Activated naive CD4-positive, alpha-beta T cell treated with anti-CD3 and anti-CD28 coated beads, Interleukin-2, amount 50 U/mL, for 24 hours (primary cell): ENCODE results near the gene GALNT9.
"Not testable (repeated sequence)": the region's sequence is repeated elsewhere in the genome, so short reads cannot be mapped to it uniquely, and the experiment has no call there.

Source experiments
- H3K27ac Mint-ChIP-seq: one replicate; pipeline ENCODE4 v1.8.0; 2021; ENCODE audit warnings: mild to moderate bottlenecking, mixed read lengths
- H3K27me3 Mint-ChIP-seq: one replicate; pipeline ENCODE4 v1.8.0; 2021; ENCODE audit warnings: mixed read lengths
- H3K36me3 Mint-ChIP-seq: one replicate; pipeline ENCODE4 v1.8.0; 2021; ENCODE audit warnings: mixed read lengths
- H3K4me1 Mint-ChIP-seq: one replicate; pipeline ENCODE4 v1.8.0; 2021; ENCODE audit warnings: mixed read lengths
- H3K4me3 Mint-ChIP-seq: one replicate; pipeline ENCODE4 v1.8.0; 2021; ENCODE audit warnings: mild to moderate bottlenecking, mixed read lengths
- H3K9me3 Mint-ChIP-seq: one replicate; pipeline ENCODE4 v1.8.0; 2021; ENCODE audit warnings: mixed read lengths

The GALNT9 gene

DNA sequence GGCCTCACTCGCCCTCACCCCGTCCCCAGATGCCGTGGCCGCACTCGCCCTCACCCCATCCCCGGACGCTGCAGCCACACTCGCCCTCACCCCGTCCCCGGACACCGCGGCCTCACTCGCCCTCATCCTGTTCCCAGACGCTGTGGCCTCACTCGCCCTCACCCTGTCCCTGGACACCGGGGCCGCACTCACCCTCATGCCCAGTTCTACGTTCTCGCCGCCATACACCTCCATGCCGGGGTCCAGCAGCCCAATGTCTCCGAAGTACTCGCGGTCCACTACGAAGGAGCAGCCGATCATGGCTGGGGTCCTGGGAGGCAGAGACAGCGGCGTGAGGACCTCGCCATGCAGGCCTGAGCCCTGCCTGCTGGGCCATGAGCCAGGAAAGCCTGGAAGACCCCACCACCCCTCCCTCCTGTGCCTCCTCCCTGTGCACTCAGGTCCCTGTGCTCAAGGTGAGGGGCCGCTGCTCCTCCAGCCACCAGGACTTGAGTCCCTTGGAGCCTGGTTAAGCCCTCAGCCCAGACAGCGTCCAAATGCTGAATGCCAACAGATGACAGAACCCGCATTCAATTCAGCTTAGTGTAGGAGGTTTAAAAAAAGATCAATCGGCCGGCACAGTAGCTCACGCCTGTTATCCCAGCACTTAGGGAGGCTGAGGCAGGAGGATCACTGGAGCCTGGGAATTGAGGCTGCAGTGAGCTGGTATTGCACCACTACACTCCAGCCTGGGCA lies 81.5 kb downstream of the GALNT9 start:
- Mint-ChIP-seq H3K4me1 (no peaks in the 10 kb centered on the region), H3K27me3 (no peaks in the 10 kb centered on the region), H3K27ac (no peak overlapping the region), H3K4me3 (no peak overlapping the region), H3K9me3 (no peaks in the 10 kb centered on the region), H3K36me3 (no peaks in the 10 kb centered on the region)

DNA sequence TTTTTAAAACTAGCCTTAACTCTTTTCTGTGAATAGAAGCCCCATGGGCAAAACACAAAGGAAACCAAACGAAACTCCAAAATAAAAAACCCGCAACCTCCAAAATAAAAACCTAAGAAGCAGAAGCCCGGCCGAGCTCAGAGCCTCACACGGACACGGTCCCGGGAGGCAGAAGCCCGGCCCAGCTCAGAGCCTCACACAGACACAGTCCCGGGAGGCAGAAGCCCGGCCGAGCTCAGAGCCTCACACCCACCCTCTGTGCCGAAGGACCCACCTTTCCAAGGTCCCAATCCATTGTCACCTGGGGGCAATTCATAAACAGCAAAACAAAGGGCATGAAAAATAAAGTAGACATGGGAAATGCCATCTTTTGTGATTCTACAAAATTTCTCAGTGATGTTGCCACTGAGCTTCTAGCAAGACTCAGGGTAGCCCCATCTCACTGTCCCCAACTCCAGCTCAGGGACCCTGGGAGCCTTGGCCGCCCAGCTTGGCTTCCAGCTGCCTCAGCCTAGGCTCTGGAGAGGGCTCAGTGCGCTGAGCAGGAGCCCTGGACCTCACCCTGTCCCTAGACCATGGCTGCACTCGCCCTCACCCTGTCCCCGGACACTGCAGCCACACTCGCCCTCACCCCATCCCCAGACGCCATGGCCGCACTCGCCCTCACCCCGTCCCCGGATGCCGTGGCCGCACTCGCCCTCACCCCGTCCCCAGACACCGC lies 82.2 kb downstream of the GALNT9 start:
- Mint-ChIP-seq H3K9me3 (no peaks in the 10 kb centered on the region), H3K27me3 (no peaks in the 10 kb centered on the region), H3K36me3 (no peaks in the 10 kb centered on the region), H3K4me1 (no peaks in the 10 kb centered on the region), H3K27ac (no peak overlapping the region), H3K4me3 (no peak overlapping the region)

DNA sequence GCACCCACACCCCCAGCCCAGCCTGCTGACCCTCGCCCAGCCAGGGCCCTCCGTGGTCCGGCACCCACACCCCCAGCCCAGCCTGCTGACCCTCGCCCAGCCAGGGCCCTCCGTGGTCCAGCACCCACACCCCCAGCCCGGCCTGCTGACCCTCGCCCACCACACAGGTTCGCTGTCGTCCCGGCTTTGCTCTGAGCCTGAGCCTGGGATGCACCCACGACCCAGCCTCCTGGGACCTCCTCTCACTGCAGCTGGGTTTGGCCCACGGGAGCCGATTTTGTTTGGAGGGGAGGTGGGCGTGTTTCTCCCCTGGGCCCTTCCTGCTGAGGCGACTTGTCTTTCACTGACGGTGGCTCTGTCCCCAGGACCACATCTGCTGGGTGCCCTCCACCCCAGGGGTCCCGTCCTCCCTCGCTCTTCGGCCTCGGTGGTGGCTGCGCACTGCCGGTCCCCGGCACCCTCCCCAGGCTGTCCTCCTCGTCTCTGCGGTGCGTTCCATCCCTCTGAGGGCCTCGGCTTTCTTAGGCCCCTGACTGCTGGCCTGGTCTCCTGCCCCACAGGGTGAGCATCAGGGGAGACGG lies 83.8 kb downstream of the GALNT9 start:
- no peaks in the 10 kb centered on the region for H3K4me1 Mint-ChIP-seq
- no peak overlapping the region for H3K27ac Mint-ChIP-seq
- no peaks in the 10 kb centered on the region for H3K9me3 Mint-ChIP-seq
- no peak overlapping the region for H3K4me3 Mint-ChIP-seq
- H3K36me3 Mint-ChIP-seq: no peaks in the 10 kb centered on the region
- H3K27me3 Mint-ChIP-seq: no peaks in the 10 kb centered on the region

DNA sequence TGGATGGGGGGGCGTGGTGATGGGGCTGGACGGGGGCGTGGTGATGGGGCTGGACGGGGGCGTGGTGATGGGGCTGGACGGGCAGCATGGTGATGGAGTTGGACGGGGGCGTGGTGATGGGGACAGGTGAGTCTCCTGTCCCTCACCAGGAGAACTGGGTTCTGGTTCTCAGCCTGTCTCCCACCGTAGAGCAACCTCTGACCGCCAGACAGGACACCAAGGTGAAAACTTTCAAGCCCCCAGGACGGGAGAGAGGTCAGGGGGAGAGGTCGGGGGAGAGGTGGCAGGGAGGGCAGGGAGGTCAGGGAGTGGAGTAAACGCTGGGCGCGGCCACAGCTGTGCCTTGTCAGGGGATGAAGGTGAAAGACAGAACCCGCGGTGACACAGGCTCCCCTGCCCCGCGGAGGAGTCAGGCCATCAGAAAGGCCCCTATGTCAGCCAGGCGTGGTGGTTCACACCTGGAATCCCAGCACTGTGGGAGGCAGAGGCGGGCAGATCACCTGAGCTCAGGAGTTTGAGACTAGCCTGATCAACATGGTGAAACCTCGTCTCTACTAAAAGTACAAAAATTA lies 84.6 kb downstream of the GALNT9 start:
- Mint-ChIP-seq H3K27me3 (no peaks in the 10 kb centered on the region), H3K36me3 (no peaks in the 10 kb centered on the region), H3K4me1 (no peaks in the 10 kb centered on the region), H3K4me3 (no peak overlapping the region), H3K9me3 (no peaks in the 10 kb centered on the region), H3K27ac (no peak overlapping the region)

DNA sequence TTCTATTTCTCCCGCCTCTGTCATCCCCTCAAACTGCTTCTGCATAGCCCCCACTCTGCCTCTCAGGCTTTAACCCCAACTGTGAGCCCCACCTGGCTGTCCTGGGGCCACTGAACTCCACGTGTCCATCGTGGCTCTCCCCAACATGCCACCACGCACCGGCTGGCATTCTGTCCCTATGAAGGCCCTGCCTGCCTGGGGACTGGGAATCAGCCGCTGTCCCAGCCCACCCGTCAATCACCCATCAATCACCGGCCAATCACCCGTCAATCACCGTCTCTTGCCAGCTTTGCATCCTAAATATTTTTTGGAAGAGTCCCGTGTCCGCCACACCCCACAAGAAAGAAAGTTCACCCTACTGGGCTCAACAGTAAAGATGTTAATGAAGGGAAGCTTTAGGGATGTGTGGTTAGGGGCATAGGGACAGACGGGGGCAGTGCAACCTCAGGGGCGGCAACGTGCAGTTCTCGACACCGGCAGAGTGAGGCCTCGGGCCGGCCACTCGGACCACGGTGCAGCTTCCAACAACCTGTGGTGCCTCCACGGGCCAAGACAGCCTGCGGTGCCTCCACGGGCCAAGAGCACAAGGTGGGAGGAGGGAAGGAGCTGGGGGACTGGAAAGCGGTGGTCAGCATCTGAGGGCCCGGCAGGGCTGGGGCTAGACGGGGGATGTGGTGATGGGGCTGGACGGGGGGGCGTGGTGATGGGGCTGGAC lies 85.6 kb downstream of the GALNT9 start:
- Mint-ChIP-seq H3K4me1 (no peaks in the 10 kb centered on the region), H3K36me3 (no peaks in the 10 kb centered on the region), H3K27ac (peak overlapping the region; percentile 30), H3K9me3 (no peaks in the 10 kb centered on the region), H3K27me3 (no peaks in the 10 kb centered on the region), H3K4me3 (no peak overlapping the region)

DNA sequence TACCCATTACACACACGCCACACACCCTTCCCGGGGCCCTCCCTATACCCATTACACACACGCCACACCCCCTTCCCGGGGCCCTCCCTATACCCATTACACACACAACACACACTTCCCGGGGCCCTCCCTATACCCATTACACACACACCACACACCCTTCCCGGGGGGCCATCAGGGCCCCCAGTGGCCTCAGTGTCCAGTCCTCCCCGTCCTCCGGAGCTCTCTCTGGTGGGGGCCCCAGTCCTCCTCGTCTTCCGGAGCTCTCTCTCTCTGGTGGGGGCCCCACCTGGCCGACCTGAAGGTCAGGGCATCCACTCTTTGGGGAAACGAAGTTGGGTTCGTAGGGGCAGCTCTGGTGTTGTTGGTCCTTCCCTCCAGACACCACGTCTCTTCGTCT lies 86.2 kb downstream of the GALNT9 start:
- H3K36me3 Mint-ChIP-seq, H3K4me3 Mint-ChIP-seq, H3K4me1 Mint-ChIP-seq, H3K9me3 Mint-ChIP-seq, H3K27me3 Mint-ChIP-seq: not testable (repeated sequence)
- peak overlapping the region; percentile 15 for H3K27ac Mint-ChIP-seq

DNA sequence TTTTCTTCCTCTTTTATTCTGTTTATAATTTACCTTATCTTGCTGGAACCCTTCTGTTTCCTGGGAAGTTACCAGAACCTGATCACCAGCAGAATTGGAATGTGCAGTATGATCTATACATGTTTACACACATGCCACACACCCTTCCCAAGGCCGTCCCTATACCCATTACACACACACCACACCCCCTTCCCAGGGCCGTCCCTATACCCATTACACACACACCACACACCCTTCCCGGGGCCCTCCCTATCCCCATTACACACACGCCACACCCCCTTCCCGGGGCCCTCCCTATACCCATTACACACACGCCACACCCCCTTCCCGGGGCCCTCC lies 88.8 kb downstream of the GALNT9 start:
- H3K27me3 Mint-ChIP-seq: not testable (repeated sequence)

DNA sequence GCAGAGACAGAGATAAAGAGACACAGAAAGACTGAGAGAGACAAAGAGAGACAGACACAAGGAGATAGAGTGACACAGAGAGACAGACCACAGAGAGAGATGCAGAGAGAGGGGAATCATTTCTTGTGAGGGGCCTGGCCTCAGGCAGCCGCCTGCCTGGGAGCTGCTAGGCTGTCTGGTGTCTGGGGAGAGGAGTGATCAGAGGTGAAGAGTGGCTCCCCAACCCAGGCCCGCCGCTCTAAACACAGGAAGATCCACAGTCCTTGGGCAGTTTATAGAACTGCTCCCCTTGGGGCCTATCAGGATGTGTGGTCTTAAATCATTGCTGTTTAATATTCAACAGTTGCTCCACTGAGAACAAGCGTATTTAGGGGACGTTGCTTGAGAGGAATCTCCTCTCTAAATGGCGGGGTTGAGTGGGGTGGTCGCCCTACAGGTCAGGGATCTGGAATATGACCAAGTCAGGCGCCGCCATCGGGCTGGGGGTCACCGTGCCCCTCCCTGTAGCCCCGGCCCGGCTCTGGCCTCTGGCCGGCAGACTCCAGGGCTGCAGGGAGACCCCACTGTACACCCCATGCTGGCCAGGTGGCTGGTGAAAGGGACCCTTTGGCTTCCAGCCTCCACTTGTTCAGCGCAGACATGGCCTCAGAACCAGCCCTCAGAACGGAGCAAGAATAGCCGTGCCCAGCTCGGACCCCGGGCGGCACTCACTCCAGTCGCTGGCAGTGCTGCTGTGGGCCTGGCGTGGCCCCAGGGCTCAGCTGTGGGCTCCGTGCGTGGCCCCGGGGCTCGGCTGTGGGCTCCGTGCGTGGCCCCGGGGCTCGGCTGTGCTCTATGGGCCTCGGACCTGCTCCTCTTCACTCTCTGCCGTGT lies 89.4 kb downstream of the GALNT9 start:
- no peak overlapping the region for H3K27ac Mint-ChIP-seq
- no peak overlapping the region for H3K4me3 Mint-ChIP-seq
- no peaks in the 10 kb centered on the region for H3K9me3 Mint-ChIP-seq
- no peaks in the 10 kb centered on the region for H3K36me3 Mint-ChIP-seq
- no peaks in the 10 kb centered on the region for H3K27me3 Mint-ChIP-seq
- H3K4me1 Mint-ChIP-seq: no peaks in the 10 kb centered on the region

More for the DNA sequence above, 88.8 kb downstream of the GALNT9 start:
- not testable (repeated sequence) for H3K36me3 Mint-ChIP-seq, H3K9me3 Mint-ChIP-seq, H3K4me1 Mint-ChIP-seq, H3K4me3 Mint-ChIP-seq, H3K27ac Mint-ChIP-seq

DNA sequence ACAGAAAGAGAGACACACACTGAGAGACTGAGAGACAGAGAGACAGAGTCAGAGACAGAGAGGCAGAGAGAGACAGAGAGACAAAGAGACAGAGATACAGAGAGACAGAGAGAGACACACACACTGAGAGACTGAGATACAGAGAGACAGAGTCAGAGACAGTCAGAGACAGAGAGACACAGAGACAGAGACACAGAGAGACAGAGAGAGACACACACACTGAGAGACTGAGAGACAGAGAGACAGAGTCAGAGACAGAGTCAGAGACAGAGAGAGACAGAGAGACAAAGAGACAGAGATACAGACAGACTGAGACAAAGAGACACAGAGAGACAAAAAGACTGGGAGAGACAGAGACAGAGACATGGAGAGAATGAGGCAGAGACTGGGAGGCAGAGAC lies 90.0 kb downstream of the GALNT9 start:
- no peaks in the 10 kb centered on the region for H3K9me3 Mint-ChIP-seq
- no peaks in the 10 kb centered on the region for H3K27me3 Mint-ChIP-seq
- no peaks in the 10 kb centered on the region for H3K4me1 Mint-ChIP-seq
- H3K4me3 Mint-ChIP-seq: no peak overlapping the region
- H3K27ac Mint-ChIP-seq: no peak overlapping the region
- H3K36me3 Mint-ChIP-seq: no peaks in the 10 kb centered on the region

DNA sequence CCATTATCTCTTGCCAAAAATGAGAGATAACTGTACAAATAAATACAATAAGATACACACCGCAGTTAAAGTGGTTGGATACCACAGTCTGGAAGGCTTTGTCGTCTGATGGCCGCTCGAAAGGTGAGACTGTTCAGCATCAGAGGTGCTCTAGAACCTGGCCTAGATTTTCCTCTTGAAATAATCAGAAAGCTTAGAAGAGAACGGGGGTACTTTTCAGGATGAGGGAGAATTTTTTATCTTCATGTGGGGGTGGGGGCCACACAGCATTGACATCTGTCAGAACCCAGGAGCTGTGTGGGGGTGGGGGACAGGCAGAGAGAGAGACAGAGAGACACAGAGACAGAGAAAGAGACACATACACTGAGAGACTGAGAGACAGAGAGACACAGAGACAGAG lies 90.5 kb downstream of the GALNT9 start:
- no peaks in the 10 kb centered on the region for H3K36me3 Mint-ChIP-seq
- H3K9me3 Mint-ChIP-seq: no peaks in the 10 kb centered on the region
- H3K4me1 Mint-ChIP-seq: no peaks in the 10 kb centered on the region
- H3K27me3 Mint-ChIP-seq: no peaks in the 10 kb centered on the region
- H3K4me3 Mint-ChIP-seq: no peak overlapping the region
- no peak overlapping the region for H3K27ac Mint-ChIP-seq

DNA sequence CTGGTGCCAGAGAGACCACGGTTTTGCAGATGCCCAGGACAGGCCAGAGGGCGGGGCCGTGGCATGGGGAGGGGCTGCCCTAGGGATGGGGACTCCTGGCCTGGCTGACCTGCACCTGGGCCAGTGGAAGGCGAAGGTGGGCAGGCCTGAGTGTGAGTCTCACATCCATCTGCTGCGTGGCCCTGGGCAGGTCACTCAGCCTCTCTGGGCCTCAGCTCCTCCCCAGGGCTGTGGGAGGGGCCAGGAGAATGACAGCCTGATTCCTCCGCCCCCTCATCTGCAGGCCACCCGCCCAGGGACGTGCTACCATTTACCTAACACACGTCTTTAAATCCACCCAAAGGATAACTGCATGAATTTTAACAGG lies 90.9 kb downstream of the GALNT9 start:
- Mint-ChIP-seq H3K9me3 (no peaks in the 10 kb centered on the region), H3K4me3 (no peak overlapping the region), H3K27me3 (no peaks in the 10 kb centered on the region), H3K36me3 (no peaks in the 10 kb centered on the region), H3K4me1 (no peaks in the 10 kb centered on the region), H3K27ac (no peak overlapping the region)

DNA sequence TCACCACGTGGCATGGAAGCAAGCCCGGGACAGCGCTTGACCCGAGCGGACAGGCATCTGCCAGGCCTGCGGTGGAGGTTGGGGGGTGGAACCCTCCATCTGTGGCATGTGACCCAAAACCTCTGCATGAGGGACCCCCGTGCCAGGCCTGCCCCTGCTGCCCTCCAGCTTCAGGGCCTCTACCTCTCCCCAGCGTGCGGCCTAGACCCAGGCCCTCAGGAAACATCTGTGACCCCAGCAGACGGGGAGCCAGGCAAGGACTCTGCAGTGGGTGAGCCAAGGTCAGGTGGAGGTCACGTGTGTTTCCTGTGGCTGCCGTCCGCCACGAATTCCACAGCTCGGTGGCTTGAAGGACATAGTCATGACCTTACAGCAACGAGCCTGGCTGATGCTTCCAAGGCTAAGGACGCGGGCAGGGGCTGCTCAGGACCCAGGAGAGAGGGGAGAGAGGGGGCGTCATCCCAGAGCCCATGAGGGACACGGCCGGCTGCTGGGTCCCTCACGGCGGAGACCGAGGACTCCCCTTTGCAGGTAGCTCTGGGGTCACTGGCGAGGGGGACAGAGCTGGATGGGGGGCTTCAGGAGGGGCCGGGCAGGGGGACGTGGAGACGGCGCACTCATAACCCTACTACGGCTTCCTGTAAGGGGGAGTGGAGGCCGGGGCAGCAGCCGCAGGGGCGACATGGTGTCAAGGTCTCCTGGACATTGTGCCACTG lies 91.5 kb downstream of the GALNT9 start:
- Mint-ChIP-seq H3K36me3 (no peaks in the 10 kb centered on the region), H3K27ac (no peak overlapping the region), H3K27me3 (no peaks in the 10 kb centered on the region), H3K4me1 (no peaks in the 10 kb centered on the region), H3K4me3 (no peak overlapping the region), H3K9me3 (no peaks in the 10 kb centered on the region)

DNA sequence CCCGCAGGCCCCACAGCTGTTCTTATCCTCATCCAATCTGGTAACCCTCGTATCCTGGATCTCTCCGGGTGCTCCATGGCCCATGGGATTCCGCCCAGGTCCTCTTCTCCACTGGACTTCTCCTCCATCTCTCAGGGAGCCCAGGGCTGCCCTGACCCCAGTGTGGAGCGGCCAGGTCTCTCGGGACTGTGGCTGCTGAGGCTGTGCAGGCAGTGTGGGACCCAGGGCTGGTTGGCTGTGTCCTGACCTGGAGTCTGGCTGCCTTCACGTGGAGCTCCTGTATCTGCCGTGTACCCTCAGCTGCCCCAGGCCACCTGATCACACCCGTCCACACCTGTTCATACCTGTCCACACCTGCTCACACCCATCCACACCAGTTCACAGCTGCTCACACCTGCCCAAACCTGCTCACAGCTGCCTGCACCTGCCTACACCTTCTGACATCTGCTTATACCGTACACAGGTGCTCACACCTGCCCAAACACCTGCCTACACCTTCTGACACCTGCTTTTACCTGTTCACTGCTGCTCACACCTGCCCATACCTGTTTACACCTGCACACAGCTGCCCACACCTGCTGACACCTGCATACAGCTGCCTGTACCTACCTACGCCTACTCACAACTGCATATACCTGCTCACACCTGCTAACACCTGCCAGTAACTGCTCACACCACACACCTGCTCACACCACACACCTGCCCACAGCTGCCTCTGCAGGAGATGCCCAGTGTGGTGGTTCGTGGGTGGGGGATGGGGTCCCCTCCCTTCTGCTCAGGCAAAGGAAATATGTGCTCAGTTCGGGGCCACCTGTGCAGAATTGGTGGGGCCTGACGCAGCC lies 92.2 kb downstream of the GALNT9 start:
- no peak overlapping the region for H3K4me3 Mint-ChIP-seq
- H3K27me3 Mint-ChIP-seq: no peaks in the 10 kb centered on the region
- H3K27ac Mint-ChIP-seq: no peak overlapping the region

More for the DNA sequence above, 92.2 kb downstream of the GALNT9 start:
- Mint-ChIP-seq H3K4me1 (no peaks in the 10 kb centered on the region), H3K9me3 (no peaks in the 10 kb centered on the region), H3K36me3 (no peaks in the 10 kb centered on the region)
